HG03442 (cell line): ENCODE measurements around the gene SPHK2.
"Not testable (repeated sequence)": the region's sequence is repeated elsewhere in the genome, so short reads cannot be mapped to it uniquely, and the experiment has no call there.

Experiments
- ATAC-seq: cut with Tn5 transposase; IDR thresholded peaks from one replicate; pipeline ENCODE4 v1.9.1; 2021; ENCODE audit warnings: mild to moderate bottlenecking, moderate library complexity; ENCODE audit not compliant: unreplicated experiment

SPHK2 gene

GRCh38 chr19:48656840-48657474 lies 37.7 kb downstream of the SPHK2 start:
- no peak for ATAC-seq

DNA sequence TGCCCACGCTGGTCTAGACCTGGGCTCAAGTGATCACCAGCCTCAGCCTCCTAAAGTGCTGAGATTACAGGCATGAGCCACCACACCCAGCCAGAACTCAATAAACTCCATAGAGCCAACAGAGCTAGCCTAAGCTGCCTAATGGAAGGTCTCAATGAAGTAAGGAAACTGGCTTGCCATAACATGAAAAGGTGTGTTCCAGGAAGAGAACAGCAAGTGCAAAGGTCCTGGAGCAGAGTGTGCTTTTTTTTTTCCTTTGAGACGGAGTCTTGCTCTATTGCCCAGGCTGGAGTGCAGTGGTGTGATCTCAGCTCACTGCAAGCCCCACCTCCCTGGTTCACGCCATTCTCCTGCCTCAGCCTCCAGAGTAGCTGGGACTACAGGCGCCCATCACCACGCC lies 38.5 kb downstream of the SPHK2 start:
- not testable (repeated sequence) for ATAC-seq

- ATAC-seq, result no peak
These were observed 39.2 kb downstream of the SPHK2 start for GRCh38 chr19:48658483-48658882.

DNA sequence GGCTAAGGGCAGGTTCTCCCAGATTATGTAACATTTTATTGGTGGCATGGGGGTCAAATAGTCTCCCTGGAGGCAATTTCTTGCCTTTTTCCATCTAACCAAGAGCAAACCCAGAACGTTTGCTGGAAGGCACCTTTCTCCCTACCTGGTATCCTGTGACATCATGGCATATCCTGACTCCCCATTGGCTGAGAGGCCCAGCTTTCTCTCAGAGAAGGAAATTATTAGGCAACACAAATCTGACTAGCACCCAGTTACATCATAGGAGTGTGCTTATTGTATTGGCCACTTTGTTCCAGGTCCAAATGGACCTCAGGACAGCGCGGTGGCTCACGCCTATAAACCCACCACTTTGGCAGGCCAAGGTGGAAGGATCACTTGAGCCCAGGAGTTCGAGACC lies 40.5 kb downstream of the SPHK2 start:
- ATAC-seq, result no peak

DNA sequence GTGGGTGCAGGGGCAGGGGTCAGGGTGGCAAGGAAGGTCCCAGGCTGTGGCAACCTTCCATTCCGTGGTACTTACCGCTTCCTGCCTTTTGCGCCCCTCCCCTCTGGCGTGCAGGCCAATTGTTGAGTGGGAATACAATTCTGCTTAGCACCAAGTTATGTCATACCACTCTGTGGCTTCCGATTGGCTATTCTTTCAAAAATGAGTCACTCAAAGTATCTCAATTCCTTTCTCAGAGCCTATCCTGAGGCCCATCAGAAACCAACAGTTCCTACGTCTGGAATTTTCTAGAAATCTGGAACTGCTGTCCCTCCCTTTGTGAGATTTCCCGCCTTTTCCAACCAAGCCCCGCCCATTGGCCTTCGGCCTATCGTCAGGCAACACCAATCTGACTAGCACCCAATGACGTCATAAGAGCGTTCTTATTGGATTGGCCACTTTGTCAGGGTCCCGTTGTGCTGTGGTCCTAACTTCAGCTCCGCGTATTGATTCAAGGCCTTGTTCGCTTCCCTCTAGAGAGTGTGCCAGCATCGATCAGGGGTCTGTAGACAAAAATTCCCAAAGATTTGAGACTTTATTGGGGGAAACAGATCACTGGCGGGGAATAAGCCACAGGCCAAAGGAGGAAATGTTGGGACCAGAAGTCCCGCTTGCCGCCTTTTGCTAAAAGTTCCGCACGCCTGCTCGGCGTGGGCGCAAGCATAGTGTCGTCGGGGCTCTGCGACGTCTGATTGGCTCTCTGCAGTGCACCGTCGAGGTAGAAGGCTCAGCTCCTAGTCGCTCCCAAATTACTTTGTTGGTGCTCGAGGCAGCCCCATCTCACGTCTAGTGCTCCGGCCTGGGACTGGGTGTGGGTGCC lies 41.8 kb downstream of the SPHK2 start:
- peak; percentile 77 for ATAC-seq

GRCh38 chr19:48661711-48662090 lies 42.4 kb downstream of the SPHK2 start:
- no peak for ATAC-seq

DNA sequence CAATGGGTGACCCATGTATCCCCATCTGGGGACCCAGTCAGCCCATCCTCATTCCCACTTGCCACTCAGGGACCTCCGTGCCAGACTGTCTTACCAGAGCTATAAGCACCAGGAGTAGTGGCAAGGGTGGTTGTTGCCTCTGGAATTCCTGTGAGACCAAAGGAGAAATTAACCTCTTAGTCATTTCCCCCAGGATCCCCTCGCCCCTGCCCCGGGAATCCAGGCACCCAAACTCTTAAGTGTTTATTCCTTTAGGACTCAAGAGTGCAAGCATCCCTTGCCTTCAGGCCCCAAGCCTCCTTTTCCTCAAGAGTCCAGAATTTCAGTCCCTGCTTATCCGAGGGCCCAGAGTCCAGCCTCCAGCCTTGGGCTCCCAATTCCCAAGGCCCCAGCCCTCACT lies 44.4 kb downstream of the SPHK2 start:
- no peak for ATAC-seq

- no peak for ATAC-seq
These were observed 45.2 kb downstream of the SPHK2 start for GRCh38 chr19:48664476-48664875.

DNA sequence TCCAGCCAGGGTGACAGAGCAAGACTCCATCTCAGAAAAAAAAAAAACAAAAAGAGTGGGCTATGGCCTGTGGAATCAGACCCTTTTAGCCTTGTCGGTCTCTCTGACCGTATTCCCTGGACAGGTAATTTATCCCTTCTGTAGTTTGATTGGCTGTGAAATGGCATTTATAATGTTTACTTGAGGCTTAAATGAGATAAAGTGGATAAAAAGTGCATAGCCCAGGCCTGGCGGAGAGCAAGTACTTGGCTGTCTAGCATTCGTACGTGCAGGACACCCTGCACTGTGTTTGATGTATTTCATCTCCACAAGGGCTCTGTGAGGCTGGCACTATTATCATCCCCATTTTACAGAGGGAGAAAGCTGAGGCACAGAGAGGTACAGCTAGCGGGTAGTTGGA lies 46.5 kb downstream of the SPHK2 start:
- no peak for ATAC-seq

- ATAC-seq, result no peak
These were observed 49.0 kb downstream of the SPHK2 start for GRCh38 chr19:48668332-48668731.

- ATAC-seq, result no peak
These were observed 49.5 kb downstream of the SPHK2 start for GRCh38 chr19:48668761-48669160.

- ATAC-seq, result no peak
These were observed 50.8 kb downstream of the SPHK2 start for GRCh38 chr19:48669903-48670668.

GRCh38 chr19:48670699-48671445 lies 51.6 kb downstream of the SPHK2 start:
- no peak for ATAC-seq

GRCh38 chr19:48671446-48671995 lies 52.2 kb downstream of the SPHK2 start:
- ATAC-seq, result no peak

DNA sequence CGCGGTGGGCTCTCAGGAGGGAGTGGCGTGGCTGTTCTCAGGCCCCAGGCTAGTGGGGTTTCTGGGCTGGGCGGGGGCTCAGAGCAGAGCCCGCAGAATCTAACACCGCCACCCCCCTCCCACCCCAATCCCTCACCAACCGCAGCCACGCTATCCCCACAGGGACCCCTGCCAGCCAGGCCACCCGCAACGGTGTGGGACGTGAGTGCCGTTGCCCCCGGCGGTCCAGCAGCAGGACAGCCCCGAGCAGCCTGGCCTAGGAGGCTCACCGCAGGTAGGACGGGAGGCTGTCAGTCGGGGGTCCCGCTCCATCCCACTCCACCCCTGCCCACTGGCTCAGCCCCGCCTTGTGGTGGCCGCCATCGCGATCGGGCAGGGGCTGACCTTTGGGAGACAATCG lies 53.7 kb downstream of the SPHK2 start, which contains the start of gene NTN5:
Gene NTN5, minus strand, starts transcription at position 24 of the 400 bp plus-strand sequence. CDS start 2,031 bp downstream, outside the sequence.
- no peak for ATAC-seq

GRCh38 chr19:48673436-48674100 lies 54.3 kb downstream of the SPHK2 start:
- ATAC-seq, result no peak

DNA sequence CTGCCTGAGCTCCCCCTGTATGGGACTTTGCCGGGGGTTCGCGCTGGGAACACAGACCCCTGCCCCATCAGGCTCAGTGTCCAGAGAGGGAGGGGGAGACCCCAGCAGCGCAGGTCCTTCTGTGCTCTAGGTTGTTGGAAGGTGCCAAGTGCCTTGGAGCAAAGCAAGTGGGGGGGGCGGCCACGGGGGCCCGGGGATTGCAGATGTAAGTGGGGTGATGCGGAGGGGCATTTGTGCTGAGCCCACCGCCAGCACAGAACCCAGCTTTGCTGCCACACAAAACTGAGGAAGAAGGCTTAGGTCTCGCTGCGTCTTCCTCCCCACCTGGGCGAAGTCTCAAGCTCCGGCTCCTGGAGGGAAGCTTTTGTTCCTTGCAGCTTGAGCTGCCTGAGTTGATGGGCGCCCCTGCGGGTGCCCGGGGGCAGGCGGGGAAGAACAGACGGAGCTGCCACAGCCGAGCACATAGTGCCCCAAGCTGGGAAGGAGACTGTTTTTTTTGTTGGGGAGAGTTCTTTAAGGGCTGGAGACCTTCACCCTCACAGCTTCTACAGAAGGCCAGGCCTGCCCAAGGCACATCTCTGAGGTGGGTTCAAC lies 55.0 kb downstream of the SPHK2 start:
- no peak for ATAC-seq

DNA sequence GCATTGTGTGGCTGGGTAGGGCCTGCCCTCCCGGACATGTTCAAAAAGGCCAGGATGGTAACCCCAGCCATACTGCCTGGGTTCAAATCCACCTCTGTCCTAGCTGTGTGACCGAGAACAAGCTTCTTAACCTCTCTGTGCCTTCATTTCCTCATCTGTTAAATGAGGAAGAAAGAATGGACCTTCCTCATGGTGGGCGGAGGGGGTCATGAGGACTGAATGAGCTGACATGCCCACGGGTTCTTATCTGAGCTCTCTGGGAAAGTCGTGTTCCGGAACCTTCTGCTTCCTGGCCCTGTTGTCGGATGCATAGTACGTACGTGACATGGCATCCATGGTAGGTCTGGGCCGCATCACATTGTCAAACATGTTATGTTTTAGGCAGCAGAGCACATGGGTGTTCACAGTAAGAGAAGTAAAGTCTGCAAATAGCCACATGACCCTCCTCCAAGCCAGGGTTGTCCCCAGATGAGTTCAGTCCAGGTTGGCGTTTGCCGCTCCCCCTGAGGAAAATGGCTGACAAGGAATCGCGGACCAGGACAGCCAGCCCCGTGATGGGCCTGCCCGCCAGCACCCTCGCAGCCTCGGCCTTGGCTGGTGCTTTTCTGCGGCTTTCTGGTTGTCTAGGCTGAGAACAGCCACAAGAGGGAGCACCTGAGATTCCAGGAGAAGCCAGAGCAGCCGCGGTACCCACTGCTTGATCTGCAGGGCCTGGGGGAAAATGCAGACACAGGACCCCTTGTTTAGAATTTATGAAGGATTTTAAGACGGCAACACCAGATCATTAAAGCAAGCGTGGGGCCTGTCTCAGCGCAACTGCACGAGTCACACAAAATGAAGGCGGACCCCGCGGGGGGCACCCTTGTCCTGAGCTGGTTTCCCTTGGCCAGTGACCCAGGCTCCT lies 55.9 kb downstream of the SPHK2 start:
- no peak for ATAC-seq

DNA sequence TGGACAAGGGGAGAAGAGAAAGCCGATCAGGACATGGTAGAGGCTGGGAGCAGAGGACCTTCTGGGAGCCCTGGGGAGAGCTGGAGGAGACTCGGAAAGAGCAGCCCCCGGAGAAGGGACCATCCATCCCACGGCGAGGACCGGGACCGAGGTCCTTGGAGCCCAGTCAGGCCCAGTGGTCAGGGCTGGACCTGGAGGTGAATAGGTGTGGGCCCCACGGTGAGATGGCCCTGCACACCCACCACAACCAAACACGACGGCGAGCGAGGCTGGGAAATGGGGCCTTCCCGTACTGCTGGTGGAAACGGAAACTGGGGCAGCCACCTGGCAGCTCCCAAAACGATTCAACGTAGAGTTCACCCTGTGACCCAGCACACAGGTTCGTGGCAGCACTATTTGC lies 57.2 kb downstream of the SPHK2 start:
- ATAC-seq, result no peak
